ENCODE data around the gene SOBP.

The SOBP gene

DNA sequence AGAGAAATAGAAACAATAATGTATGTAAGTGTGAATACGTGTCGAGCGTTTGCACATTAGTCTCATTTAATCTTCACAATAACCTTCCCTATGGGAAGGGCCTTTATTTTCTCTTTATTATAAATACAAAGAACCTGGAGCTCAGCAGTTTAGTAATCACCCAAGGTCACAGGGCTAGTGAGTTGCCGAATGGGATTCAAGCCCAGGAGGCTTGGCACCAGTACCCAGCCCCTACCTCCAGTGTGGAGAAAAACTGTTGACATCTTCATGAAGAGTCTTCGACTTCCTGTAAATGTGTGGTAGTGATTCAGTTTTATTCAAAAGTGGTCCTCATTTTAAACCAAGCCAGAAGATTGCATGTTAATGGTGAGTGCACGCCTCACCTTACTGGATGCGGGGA lies 171.4 kb downstream of the SOBP start:
- H3K4me3 ChIP-seq (replicated peaks; ENCODE audit: low read depth, low read length) = no peak overlapping the region
- DNase-seq (ENCODE audit: extremely low read depth, low read depth) = no peak
- TF ChIP-seq, protein P1, sequence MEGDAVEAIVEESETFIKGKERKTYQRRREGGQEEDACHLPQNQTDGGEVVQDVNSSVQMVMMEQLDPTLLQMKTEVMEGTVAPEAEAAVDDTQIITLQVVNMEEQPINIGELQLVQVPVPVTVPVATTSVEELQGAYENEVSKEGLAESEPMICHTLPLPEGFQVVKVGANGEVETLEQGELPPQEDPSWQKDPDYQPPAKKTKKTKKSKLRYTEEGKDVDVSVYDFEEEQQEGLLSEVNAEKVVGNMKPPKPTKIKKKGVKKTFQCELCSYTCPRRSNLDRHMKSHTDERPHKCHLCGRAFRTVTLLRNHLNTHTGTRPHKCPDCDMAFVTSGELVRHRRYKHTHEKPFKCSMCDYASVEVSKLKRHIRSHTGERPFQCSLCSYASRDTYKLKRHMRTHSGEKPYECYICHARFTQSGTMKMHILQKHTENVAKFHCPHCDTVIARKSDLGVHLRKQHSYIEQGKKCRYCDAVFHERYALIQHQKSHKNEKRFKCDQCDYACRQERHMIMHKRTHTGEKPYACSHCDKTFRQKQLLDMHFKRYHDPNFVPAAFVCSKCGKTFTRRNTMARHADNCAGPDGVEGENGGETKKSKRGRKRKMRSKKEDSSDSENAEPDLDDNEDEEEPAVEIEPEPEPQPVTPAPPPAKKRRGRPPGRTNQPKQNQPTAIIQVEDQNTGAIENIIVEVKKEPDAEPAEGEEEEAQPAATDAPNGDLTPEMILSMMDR (IDR thresholded peaks at IDR 0.05; ENCODE audit: low read depth, low read length, missing control alignments) = no peak

DNA sequence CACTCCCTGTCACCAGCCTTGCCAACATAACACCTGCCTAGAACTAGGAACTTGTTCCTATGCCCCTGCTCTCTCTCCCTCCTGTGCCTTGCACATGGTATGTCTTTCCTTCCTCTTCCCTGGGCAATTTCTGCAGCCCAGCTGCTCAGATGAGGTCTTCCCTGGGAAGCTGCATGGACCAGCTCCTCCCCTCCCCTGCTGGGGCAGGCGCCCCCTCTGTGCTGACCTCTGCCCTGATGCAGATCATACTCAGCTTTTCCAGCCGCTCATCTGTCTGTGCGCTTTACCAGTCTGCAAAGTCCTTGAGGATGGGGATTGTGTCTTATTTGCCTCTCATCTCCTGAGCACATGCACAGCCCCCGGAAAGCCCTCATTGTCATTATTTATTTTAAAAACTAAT lies 172.4 kb downstream of the SOBP start:
- H3K4me3 ChIP-seq (replicated peaks; ENCODE audit: low read depth, low read length) = no peak overlapping the region
- DNase-seq (ENCODE audit: extremely low read depth, low read depth) = no peak
- TF ChIP-seq, protein P1 (IDR thresholded peaks at IDR 0.05; ENCODE audit: low read depth, low read length, missing control alignments) = no peak

- TF ChIP-seq, protein P1 (IDR thresholded peaks at IDR 0.05; ENCODE audit: low read depth, low read length, missing control alignments) = no peak
- H3K4me3 ChIP-seq (replicated peaks; ENCODE audit: low read depth, low read length) = no peak overlapping the region
- DNase-seq (ENCODE audit: extremely low read depth, low read depth) = no peak
Observed at GRCh38 chr6:107663308-107663707, 173.4 kb downstream of the SOBP start.

GRCh38 chr6:107665382-107665781 lies 175.5 kb downstream of the SOBP start:
- TF ChIP-seq, protein P1 (IDR thresholded peaks at IDR 0.05; ENCODE audit: low read depth, low read length, missing control alignments) = no peak
- DNase-seq (ENCODE audit: extremely low read depth, low read depth) = no peak
- H3K4me3 ChIP-seq (replicated peaks; ENCODE audit: low read depth, low read length) = no peak overlapping the region

DNA sequence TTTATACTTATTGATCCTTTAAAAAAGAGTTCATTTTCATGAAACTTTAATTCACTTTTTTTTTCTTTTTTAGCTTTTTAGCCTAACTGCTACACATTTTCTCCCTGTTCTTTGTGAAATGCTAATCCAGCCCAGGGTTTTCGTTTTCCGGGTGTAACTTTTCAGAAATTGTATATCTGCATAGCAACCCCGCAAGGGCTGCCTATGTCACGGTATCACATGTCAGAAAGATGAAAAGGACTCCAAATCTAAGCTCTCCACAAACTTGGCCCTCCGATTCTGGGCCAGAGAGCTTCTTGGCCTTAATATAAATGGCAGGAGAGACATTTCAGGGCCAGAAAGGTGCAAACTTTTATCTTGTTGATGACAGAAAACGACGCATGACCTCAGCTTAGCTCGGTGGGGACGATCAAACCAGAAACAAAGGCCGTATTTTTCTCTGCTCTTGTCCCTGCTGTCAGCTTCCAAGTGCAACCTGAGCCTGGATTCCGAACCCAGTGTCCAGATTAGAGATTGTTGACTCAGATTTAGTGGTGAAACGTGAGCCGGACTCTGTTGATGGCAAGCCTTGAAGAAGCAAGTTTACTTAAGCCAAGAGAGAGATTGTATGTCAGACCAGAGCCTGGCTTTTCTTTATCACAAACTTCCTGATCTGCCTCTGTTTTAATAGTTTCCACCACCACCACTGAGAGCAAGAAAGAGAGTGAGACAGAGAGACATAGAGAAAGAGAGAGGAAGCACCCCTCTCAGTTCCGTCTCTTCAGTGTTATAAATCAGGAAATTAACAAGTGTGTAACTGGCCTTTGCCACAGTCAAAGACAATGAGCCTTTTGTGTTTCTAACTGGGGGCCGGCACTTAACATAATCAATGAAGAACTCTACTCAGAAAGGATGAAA lies 176.4 kb downstream of the SOBP start:
- TF ChIP-seq, protein P1 (IDR thresholded peaks at IDR 0.05; ENCODE audit: low read depth, low read length, missing control alignments) = no peak
- H3K4me3 ChIP-seq (replicated peaks; ENCODE audit: low read depth, low read length) = no peak overlapping the region
- DNase-seq (ENCODE audit: extremely low read depth, low read depth) = no peak

GRCh38 chr6:107666981-107667601 lies 177.2 kb downstream of the SOBP start:
- no peak overlapping the region for H3K4me3 ChIP-seq (replicated peaks; ENCODE audit: low read depth, low read length)
- TF ChIP-seq, protein P1 (IDR thresholded peaks at IDR 0.05; ENCODE audit: low read depth, low read length, missing control alignments) = no peak
- no peak for DNase-seq (ENCODE audit: extremely low read depth, low read depth)
